Astrocyte of the cerebellum (primary cell): Measurements from ENCODE around the gene UCHL3.

Experiments
- DNase-seq: peaks from one replicate; pipeline ENCODE4 v3.0.0-alpha.2; 2011; ENCODE audit warnings: low read depth
- H3K4me3 ChIP-seq: 2 replicates; pipeline ENCODE4 v1.5.1; 2011; ENCODE audit warnings: mild to moderate bottlenecking, low read depth, low read length, moderate library complexity
- in situ Hi-C: cut with HindIII; loops from 2 replicates; pipeline ENCODE4 v1.10.0; 2017; ENCODE audit warnings: low sequenced_read_pairs
- TF ChIP-seq, protein P1 (sequence below): IDR thresholded peaks from 2 replicates; pipeline ENCODE4 v1.5.1; 2012; ENCODE audit warnings: low read length, low read depth, moderate library complexity, mild to moderate bottlenecking; ENCODE audit errors: missing control alignments

UCHL3 gene

DNA sequence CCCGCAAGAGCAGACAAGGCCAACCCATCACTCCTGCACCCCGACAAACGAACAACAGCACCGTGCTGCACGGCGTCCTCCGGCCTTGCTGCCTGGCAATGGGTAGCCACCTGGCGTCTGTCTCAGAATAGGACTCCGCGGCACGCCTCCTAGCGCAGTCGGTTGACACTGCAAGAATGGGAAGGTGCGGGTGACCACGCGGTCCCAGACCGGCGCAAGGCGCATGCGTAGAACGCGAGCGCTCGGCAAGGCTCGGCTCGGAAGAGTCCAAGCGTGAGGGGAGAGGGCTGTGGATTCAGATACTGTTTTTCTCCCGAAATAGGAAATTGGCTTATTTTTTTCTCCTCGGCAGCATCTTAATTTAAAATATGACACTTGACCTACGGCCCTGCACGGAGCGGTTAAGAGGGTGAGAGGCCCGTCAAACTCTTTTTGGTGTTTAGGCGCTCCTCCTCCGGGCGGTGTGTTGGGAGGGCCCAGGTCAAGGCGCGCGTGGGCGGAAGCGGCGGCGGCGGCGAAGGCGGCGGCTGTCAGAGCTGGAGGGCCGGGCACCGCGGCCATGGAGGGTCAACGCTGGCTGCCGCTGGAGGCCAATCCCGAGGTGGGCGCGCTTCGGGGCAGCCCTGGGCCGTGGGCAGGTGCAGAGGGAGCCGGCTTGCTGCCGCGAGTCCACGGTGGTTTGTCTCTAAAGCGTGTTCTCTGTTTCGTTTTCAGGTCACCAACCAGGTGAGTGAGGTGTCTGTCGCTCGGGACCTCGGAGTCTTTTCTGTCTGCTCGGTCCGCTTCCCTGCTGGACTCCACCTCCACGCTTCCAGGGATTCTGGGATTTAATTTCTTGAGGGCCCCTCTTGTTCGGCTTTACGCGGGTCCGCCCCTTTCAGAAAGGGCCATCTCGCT, at the start of gene UCHL3:
UCHL3 (plus strand) TSS at position 530 of the 897 bp plus-strand sequence; CDS start at position 560, 30 bp downstream.
- TF ChIP-seq, protein P1, sequence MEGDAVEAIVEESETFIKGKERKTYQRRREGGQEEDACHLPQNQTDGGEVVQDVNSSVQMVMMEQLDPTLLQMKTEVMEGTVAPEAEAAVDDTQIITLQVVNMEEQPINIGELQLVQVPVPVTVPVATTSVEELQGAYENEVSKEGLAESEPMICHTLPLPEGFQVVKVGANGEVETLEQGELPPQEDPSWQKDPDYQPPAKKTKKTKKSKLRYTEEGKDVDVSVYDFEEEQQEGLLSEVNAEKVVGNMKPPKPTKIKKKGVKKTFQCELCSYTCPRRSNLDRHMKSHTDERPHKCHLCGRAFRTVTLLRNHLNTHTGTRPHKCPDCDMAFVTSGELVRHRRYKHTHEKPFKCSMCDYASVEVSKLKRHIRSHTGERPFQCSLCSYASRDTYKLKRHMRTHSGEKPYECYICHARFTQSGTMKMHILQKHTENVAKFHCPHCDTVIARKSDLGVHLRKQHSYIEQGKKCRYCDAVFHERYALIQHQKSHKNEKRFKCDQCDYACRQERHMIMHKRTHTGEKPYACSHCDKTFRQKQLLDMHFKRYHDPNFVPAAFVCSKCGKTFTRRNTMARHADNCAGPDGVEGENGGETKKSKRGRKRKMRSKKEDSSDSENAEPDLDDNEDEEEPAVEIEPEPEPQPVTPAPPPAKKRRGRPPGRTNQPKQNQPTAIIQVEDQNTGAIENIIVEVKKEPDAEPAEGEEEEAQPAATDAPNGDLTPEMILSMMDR: peak; percentile 84
- in situ Hi-C loops: no loop called here
- peak within 1 kb of the TSS; percentile 87 for H3K4me3 ChIP-seq
- peak; percentile 90 for DNase-seq

DNA sequence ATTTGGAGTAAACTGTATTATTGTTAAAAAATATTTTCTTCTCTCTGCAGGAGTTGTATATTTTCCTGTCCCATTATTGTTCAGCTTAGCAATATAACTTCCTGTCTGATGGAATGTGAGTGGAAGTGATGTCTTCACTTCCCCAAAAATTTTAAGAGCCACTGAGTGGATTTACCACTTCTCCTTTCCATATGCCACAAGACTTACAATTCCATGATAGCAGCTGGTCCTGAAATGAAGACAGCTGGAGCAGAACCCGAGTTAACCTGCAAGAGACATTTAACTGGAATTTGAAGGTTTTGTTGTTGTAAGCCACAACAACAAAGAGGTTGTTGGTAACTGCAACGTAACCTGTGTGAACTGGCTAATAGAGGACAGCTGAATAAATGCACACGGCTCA, 44.3 kb upstream of the UCHL3 start:
- in situ Hi-C loops: no loop called here
- TF ChIP-seq, protein P1: no peak
- H3K4me3 ChIP-seq: no peak overlapping the region
- DNase-seq: no peak

DNA sequence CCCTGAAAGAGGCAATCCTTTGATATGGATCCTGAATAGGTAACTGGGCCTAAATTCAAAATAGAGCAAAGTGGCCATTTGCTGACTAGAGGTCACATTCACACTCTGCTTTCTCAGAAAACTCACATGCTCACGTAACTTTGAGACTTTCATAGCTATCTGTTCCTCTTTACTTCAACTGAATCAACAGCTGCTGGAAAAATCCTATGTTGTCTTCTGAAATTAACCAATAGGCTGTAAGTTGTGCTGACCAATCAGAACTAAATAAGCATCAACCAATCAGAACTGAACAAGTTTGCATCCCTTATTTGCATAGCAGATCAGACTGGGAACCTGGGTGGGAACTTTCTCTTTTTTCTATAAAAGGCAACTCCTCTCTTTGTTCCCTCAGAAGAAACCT, 43.6 kb upstream of the UCHL3 start:
- no peak for DNase-seq
- H3K4me3 ChIP-seq: no peak overlapping the region
- TF ChIP-seq, protein P1: no peak
- in situ Hi-C loops: no loop called here

DNA sequence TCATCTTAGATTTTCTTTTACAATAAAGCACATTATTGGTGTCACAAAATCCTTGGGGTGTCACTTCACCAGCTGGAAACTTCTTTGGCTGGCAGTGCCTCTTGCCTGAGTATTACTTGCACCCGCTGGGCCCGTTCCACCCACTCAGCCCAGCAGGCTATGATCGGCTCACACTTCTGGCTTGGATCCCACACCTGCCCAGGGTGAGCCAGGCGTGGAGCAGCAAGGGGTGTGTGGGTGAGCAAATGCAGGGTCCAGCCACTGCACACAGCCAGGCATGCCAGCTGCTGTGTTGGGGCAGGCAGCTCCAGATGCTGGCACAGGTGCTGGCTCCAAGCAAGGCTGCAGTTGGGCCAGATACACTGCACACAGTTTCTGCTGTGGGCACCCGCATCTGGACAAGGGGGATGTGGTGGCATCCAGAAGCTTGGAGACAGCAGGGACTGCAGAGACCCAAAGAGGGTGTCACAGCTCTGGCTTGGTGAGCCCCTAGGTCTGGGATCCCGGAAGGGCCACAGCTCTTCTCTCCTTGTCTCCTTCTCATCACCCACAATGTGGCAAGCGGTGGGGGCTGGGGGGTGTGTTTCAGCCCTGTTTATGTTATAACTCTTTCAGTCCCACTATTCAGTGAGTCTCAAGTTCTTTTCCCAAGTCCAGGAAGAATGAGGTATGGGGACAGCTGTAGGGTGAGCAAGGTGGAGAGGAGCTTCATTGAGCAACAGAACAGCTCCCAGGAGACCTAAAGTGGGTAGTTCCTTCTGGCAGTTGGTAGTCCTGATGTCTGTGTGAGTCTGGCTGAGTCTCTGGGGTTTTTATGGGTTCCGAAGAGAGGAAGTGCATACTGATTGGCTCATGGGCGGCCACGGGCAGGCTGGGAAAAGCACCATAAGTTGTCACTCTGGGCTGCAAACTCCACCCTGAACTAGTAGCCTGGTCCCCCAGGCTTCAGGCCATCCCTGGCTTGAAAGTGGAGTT, 42.3 kb upstream of the UCHL3 start:
- TF ChIP-seq, protein P1: no peak
- in situ Hi-C loops: no loop called here
- DNase-seq: no peak

DNA sequence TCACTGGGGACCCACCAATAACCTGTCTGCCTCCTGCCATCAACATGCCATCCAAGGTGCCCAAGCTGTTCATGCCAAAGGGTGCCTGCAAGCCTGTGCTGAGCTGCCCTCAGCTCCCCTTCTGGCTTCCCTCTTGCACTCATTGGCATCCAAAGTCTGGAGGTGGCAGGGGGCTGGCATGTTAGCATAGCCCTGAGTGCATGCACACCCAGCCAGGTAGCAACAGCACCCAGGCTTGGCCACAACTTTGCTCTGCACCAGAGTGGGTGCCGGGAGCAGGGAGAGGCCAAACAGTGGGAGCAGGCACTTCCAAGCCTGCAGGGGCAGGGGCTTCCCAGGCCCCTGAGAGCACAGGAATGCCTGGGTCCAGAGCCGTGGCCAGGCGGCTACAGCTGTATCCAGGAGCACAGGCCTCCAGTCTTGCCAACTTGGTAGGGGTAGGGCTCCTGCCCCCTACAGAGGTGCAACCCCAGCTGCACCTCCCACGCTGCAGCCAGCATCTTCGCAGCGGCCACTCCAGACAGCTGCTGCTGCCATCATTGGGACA, 41.5 kb upstream of the UCHL3 start:
- in situ Hi-C loops: no loop called here
- DNase-seq: no peak
- TF ChIP-seq, protein P1: no peak
- H3K4me3 ChIP-seq: no peak overlapping the region

More for the DNA sequence above, 42.3 kb upstream of the UCHL3 start:
- no peak overlapping the region for H3K4me3 ChIP-seq

DNA sequence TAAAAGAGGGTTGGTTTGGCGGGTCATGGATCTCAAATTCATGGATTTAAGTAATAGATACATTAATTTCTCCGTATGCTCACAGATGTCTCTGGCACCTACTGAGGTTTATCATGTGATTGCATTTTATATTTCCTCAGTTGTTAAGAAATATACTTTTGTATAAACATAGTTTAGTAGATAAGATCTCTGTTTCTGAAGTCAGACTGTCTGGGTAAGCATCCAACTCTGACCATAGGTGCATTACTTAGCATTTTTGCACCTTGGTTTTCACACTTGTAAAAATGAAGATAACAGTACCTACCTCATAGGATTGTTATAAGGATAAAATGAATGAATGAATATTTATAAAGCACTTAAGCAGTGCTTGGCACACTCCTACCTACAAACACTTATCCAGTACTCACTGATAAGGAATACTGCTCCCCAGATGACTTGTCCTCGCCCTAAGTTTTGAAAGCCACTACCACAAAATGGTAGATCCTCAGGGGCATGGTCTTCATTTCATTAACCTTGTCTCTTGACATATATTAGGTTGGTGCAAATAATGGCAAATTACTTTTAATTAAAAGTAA, 38.5 kb upstream of the UCHL3 start:
- no peak for DNase-seq
- H3K4me3 ChIP-seq: no peak overlapping the region
- in situ Hi-C loops: no loop called here
- TF ChIP-seq, protein P1: no peak
